HG03460 (cell line): ENCODE data around the gene MRC2.

Experiments used
- ATAC-seq: cut with Tn5 transposase; IDR thresholded peaks from one replicate; pipeline ENCODE4 v1.9.1; 2021; ENCODE audit not compliant: unreplicated experiment

MRC2 gene

GRCh38 chr17:62717889-62718288 is 90.4 kb downstream of the MRC2 start:
- no peak for ATAC-seq

- no peak for ATAC-seq
Measured at GRCh38 chr17:62718429-62718828, 91.0 kb downstream of the MRC2 start.

GRCh38 chr17:62719586-62719985 is 92.1 kb downstream of the MRC2 start:
- ATAC-seq = no peak

GRCh38 chr17:62720126-62720850 is 92.8 kb downstream of the MRC2 start:
- ATAC-seq = no peak

- ATAC-seq = no peak
Measured at GRCh38 chr17:62722625-62723024, 95.2 kb downstream of the MRC2 start.

- ATAC-seq = no peak
Measured at GRCh38 chr17:62723842-62724241, 96.4 kb downstream of the MRC2 start.

- peak; percentile 96 for ATAC-seq
Measured at GRCh38 chr17:62724398-62725146, 97.1 kb downstream of the MRC2 start.

GRCh38 chr17:62725791-62726249 is 98.3 kb downstream of the MRC2 start:
- ATAC-seq = no peak

- ATAC-seq = no peak
Measured at GRCh38 chr17:62727916-62728672, 100.6 kb downstream of the MRC2 start.

GRCh38 chr17:62732125-62732524 is 104.7 kb downstream of the MRC2 start:
- ATAC-seq = no peak

- no peak for ATAC-seq
Measured at GRCh38 chr17:62735044-62735651, 107.7 kb downstream of the MRC2 start.

GRCh38 chr17:62737513-62737912 is 110.0 kb downstream of the MRC2 start:
- ATAC-seq = no peak

- no peak for ATAC-seq
Measured at GRCh38 chr17:62738281-62738680, 110.8 kb downstream of the MRC2 start.

GRCh38 chr17:62739645-62740388 is 112.3 kb downstream of the MRC2 start:
- ATAC-seq = no peak

GRCh38 chr17:62741290-62741689 is 113.8 kb downstream of the MRC2 start:
- ATAC-seq = no peak
